ENCODE data around the gene TRPV6.

Gene TRPV6

GRCh38 chr7:142822714-142823113, 62.8 kb downstream of the TRPV6 start:
- TF ChIP-seq SIN3A (IDR thresholded peaks at IDR 0.05; ENCODE audit: borderline replicate concordance, insufficient read depth, low read length): no peak
- no peak for TF ChIP-seq POLR2AphosphoS5 (IDR thresholded peaks at IDR 0.05; ENCODE audit: low read depth, low read length)
- no peak for TF ChIP-seq TAF1 (IDR thresholded peaks at IDR 0.05; ENCODE audit: borderline replicate concordance, insufficient read depth, low read length)
- no peak for TF ChIP-seq REST (IDR thresholded peaks at IDR 0.05; ENCODE audit: insufficient read depth in 1 of 2, low read depth in 2 of 2, low read length in 2 of 2)
- no peak for TF ChIP-seq FOXP2 (optimal IDR thresholded peaks at IDR 0.05; ENCODE audit: borderline replicate concordance, extremely low read depth, extremely low read length, insufficient read depth)

Data from PFSK-1 (cell line).